ENCODE results near the gene MEGF8. TPM values are rescaled to one million over a fixed set of nuclear protein-coding genes. Genes with fewer than 3 reads are reported as not detected.
"Not testable (repeated sequence)": the region's sequence is repeated elsewhere in the genome, so short reads cannot be mapped to it uniquely, and the experiment has no call there.

The MEGF8 gene
- total and polyA plus RNA-seq, 12 donors = 7.2 to 51.9 (median 29.7) TPM

DNA sequence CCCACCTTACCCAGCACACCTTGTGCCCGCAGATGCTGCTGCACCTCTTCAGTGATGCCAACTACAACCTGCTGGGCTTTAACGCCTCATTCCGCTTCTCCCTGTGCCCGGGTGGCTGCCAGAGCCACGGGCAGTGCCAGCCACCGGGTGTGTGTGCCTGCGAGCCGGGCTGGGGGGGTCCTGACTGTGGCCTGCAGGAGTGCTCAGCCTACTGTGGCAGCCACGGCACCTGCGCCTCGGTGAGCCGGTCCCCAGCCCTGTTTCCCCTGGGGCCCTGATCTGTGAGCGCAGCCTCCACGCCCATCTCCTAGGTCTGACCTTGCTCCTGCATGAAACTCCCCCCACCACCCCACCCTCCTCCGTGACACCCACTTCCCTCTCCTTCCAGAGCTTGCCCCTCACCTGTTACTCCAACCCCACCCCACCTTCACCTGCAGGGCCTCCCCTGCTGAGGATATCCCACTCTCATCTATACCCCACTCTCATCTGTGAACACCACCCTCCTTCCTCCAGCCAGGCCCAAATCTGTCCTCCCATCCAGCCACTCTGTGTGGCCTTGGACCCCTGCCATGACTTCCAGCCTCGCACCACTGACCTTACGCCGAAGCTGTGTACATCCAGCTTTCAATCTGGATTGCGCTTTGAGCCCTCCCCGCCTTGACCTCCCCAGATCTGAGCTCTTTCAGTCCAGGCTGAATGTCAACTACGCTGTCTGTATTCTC, 8.7 kb downstream of the MEGF8 start:
- no peak overlapping the region for H3K4me3 ChIP-seq
- peak overlapping the region in 1 of 5 donors; percentile 20 for H3K27ac ChIP-seq
- TF ChIP-seq POLR2A (IDR thresholded peaks at IDR 0.05) = no peak
- TF ChIP-seq, protein P1, sequence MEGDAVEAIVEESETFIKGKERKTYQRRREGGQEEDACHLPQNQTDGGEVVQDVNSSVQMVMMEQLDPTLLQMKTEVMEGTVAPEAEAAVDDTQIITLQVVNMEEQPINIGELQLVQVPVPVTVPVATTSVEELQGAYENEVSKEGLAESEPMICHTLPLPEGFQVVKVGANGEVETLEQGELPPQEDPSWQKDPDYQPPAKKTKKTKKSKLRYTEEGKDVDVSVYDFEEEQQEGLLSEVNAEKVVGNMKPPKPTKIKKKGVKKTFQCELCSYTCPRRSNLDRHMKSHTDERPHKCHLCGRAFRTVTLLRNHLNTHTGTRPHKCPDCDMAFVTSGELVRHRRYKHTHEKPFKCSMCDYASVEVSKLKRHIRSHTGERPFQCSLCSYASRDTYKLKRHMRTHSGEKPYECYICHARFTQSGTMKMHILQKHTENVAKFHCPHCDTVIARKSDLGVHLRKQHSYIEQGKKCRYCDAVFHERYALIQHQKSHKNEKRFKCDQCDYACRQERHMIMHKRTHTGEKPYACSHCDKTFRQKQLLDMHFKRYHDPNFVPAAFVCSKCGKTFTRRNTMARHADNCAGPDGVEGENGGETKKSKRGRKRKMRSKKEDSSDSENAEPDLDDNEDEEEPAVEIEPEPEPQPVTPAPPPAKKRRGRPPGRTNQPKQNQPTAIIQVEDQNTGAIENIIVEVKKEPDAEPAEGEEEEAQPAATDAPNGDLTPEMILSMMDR (IDR thresholded peaks at IDR 0.05) = no peak
- peaks cover 0 to 13% of the 10 kb centered on the region in 2 donors for H3K4me1 ChIP-seq (replicated peaks in 1 of 2)
- no peaks in the 10 kb centered on the region for H3K27me3 ChIP-seq
- WGBS, 4 donors = 32 to 58% (median 49%) methylated on average over 13 to 21 of the region's 21 CpGs
- no peaks in the 10 kb centered on the region for H3K9me3 ChIP-seq (replicated peaks in 1 of 3)
- peaks cover 0 to 16% of the 10 kb centered on the region in 2 donors for H3K36me3 ChIP-seq (replicated peaks in 1 of 2)
- intact Hi-C loops (cut with DNase I) = no loop called here
- DNase-seq = peak; percentile 53 to 80 (median 68)

DNA sequence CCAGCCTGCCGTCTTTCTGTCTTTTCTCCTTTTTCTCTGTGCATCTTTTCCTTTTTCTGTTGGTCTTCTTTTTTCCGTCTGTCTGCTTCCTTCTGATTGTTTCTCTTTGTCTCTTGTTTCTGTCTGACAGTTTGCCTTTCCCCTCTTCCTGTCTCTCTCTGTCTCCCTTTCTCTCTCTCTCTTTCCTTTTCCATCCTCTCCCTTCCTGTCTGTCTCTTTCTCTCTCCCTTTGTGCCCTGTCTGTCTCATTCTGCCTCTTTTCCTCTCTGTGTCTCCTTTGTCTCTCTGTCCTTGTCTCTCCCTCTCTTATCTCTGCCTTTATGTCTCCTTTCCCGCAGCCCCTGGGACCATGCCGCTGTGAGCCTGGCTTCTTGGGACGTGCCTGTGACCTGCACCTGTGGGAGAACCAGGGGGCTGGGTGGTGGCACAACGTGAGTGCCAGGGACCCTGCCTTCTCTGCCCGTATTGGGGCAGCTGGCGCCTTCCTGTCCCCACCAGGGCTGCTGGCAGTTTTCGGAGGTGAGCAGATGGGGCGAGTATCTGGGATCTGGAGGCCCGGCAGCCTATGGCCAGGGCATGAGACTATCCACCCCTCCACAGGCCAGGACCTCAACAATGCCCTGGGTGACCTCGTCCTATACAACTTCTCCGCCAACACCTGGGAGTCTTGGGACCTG, 9.4 kb downstream of the MEGF8 start:
- no peak overlapping the region for H3K4me3 ChIP-seq
- TF ChIP-seq POLR2A (IDR thresholded peaks at IDR 0.05) = no peak
- TF ChIP-seq, protein P1 (IDR thresholded peaks at IDR 0.05) = no peak
- H3K4me1 ChIP-seq (replicated peaks in 1 of 2) = peaks cover 0 to 13% of the 10 kb centered on the region in 2 donors
- no peaks in the 10 kb centered on the region for H3K9me3 ChIP-seq (replicated peaks in 1 of 3)
- intact Hi-C loops (cut with DNase I) = no loop called here
- no peak overlapping the region for H3K27ac ChIP-seq
- peaks cover 0 to 16% of the 10 kb centered on the region in 2 donors for H3K36me3 ChIP-seq (replicated peaks in 1 of 2)
- no peak for DNase-seq
- H3K27me3 ChIP-seq = no peaks in the 10 kb centered on the region
- WGBS, 4 donors = 62 to 75% (median 73%) methylated on average over 9 to 13 of the region's 13 CpGs

DNA sequence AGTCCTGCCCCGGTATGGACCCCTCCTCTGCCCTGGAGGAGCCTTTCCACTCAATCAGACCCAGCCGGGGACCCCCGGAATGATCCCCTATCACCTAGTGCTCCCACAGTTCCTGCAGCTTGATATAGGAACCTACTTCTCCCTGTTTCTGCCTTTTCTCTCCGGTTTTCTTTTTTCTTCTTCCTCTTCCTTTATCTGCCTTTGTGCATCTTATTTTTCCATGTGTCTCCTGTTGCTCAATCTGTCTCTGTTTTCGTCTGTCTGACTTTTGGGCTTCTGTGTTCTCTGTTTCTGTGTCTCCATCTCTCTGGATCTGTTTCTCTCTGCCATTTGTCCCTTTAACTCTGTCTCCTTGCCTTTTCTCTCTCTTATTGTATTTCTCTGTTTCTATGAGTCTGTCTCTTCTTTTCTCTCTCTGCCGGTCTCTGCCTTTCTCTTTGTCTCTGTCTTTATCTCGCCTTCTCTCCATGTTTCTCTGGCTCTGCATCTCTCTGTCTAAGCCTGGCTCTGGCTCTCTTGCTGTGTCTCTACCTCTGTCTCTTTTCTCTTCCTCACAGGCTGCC, 10.0 kb downstream of the MEGF8 start:
- intact Hi-C loops (cut with DNase I) = no loop called here
- H3K9me3 ChIP-seq (replicated peaks in 1 of 3) = no peaks in the 10 kb centered on the region
- H3K36me3 ChIP-seq (replicated peaks in 1 of 2) = peaks cover 0 to 16% of the 10 kb centered on the region in 2 donors
- no peak for DNase-seq
- H3K27me3 ChIP-seq = no peaks in the 10 kb centered on the region
- peaks cover 0 to 13% of the 10 kb centered on the region in 2 donors for H3K4me1 ChIP-seq (replicated peaks in 1 of 2)
- TF ChIP-seq, protein P1 (IDR thresholded peaks at IDR 0.05) = no peak
- TF ChIP-seq POLR2A (IDR thresholded peaks at IDR 0.05) = no peak
- WGBS, 4 donors = 85 to 88% (median 88%) methylated on average over 7 of the region's 7 CpGs
- H3K27ac ChIP-seq = no peak overlapping the region
- H3K4me3 ChIP-seq = no peak overlapping the region

DNA sequence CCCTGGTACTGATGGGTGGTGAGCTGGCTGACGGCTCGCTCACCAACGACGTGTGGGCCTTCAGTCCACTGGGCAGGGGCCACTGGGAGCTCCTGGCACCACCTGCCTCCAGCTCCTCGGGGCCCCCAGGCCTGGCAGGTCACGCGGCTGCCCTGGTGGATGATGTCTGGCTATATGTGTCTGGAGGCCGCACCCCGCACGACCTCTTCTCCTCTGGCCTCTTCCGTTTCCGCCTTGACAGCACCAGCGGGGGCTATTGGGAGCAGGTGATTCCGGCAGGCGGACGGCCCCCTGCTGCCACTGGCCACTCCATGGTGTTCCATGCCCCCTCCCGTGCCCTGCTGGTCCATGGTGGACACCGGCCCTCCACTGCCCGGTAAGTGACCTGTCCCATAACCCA, 10.5 kb downstream of the MEGF8 start:
- H3K4me3 ChIP-seq = no peak overlapping the region
- H3K9me3 ChIP-seq (replicated peaks in 1 of 3) = no peaks in the 10 kb centered on the region
- intact Hi-C loops (cut with DNase I) = no loop called here
- no peak overlapping the region for H3K27ac ChIP-seq
- H3K4me1 ChIP-seq (replicated peaks in 1 of 2) = peaks cover 0 to 13% of the 10 kb centered on the region in 2 donors
- H3K27me3 ChIP-seq = no peaks in the 10 kb centered on the region
- WGBS, 4 donors = 89 to 94% (median 90%) methylated on average over 4 to 19 of the region's 19 CpGs
- H3K36me3 ChIP-seq (replicated peaks in 1 of 2) = peaks cover 0 to 16% of the 10 kb centered on the region in 2 donors
- DNase-seq = no peak
- TF ChIP-seq, protein P1 (IDR thresholded peaks at IDR 0.05) = no peak
- no peak for TF ChIP-seq POLR2A (IDR thresholded peaks at IDR 0.05)

DNA sequence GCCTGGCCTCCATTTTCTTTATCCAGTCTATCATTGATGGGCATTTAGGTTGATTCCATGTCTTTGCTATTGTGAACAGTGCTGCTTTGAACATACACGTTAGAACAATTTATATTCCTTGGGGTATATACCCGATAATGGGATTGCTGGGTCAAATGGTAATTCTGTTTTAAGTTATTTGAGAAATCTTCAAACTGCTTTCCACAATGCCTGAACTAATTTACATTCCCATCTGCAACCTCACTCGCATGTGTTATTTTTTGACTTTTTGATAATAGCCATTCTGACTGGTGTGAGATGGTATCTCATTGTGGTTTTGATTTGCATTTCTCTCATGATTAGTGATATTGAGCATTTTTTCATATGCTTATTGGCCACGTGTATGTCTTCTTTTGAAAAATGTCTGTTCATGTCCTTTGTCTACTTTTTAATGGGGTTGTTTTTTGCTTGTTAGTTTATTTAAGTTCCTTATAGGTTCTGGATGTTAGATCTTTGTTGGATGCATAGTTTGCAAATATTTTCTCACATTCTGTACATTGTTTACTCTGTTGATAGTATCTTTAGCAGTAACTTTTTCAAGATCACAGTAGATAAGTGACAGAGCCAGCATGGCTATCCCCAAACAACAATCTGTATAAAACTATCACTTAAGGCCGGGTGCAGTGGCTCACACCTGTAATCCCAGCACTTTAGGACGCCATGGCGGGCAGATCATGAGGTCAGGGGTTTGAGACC, 13.9 kb downstream of the MEGF8 start:
- 88 to 93% (median 92%) methylated on average over 7 of the region's 7 CpGs for WGBS, 4 donors
- H3K27ac ChIP-seq; H3K4me1 ChIP-seq (replicated peaks in 1 of 2); H3K4me3 ChIP-seq; DNase-seq; intact Hi-C loops (cut with DNase I); H3K9me3 ChIP-seq (replicated peaks in 1 of 3); H3K27me3 ChIP-seq: not testable (repeated sequence)
- H3K36me3 ChIP-seq (replicated peaks in 1 of 2) = peaks cover 0 to 16% of the 10 kb centered on the region in 2 donors

DNA sequence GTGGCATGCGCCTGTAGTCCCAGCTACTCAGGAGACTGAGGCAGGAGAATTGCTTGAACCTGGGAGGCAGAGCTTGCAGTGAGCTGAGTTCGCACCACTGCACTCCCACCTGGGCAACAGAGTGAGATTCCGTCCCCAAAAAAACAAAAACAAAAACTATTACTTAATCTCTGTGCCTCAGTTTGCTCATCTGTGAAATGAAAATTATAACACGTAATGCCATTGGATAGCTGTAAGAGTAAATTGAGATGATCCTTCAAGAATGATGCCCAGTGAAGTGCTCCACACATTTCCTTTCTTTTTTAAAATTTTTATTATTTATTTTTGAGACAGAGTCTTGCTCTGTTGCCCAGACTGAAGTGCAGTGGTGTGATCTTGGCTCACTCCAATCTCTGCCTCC, 14.5 kb downstream of the MEGF8 start:
- 93 to 100% (median 94%) methylated on average over 3 to 4 of the region's 4 CpGs for WGBS, 4 donors
- peaks cover 0 to 20% of the 10 kb centered on the region in 2 donors for H3K36me3 ChIP-seq (replicated peaks in 1 of 2)
- H3K4me3 ChIP-seq; H3K27me3 ChIP-seq; DNase-seq; intact Hi-C loops (cut with DNase I); H3K9me3 ChIP-seq (replicated peaks in 1 of 3); H3K4me1 ChIP-seq (replicated peaks in 1 of 2); H3K27ac ChIP-seq: not testable (repeated sequence)
